SU-DHL-6 (cell line): ENCODE measurements around the gene EXOC4.

Experiments used
- H2AFZ ChIP-seq: fragments of 200-600 bp; sonication (generic); 2 replicates; pipeline ENCODE4 v1.6.1; 2014; ENCODE audit warnings: low read depth, mild to moderate bottlenecking, moderate library complexity, mixed read lengths, antibody characterized with exemption, low read length; ENCODE audit not compliant: severe bottlenecking
- H3F3A ChIP-seq: fragments of 200-600 bp; shearing (Covaris generic); 2 replicates; pipeline ENCODE4 v1.6.0; 2016; ENCODE audit warnings: antibody characterized with exemption, mild to moderate bottlenecking; ENCODE audit not compliant: insufficient read depth
- H3K27ac ChIP-seq: fragments of 200-600 bp; sonication (generic); 2 replicates; pipeline ENCODE4 v1.5.1; 2016; ENCODE audit warnings: low read depth, mild to moderate bottlenecking, low read length, moderate library complexity, mixed read lengths
- H3K27me3 ChIP-seq: fragments of 200-600 bp; sonication (generic), shearing (Covaris generic); 2 replicates; pipeline ENCODE4 v1.6.0; 2014; ENCODE audit warnings: mild to moderate bottlenecking, low read length
- H3K36me3 ChIP-seq: fragments of 200-600 bp; sonication (generic); 2 replicates; pipeline ENCODE4 v1.6.1; 2014; ENCODE audit warnings: mild to moderate bottlenecking, low read length, mixed read lengths
- H3K4me2 ChIP-seq: fragments of 300-600, 200-600 bp; shearing (Covaris generic), sonication (generic); 2 replicates; pipeline ENCODE4 v1.6.0; 2014; ENCODE audit warnings: low read length, low read depth, mild to moderate bottlenecking; ENCODE audit not compliant: poor library complexity, severe bottlenecking
- H3K4me3 ChIP-seq: fragments of 200-600 bp; sonication (generic); 2 replicates; pipeline ENCODE4 v1.5.1; 2014; ENCODE audit warnings: antibody characterized with exemption, low read length, mild to moderate bottlenecking, mixed read lengths; ENCODE audit not compliant: insufficient read depth, poor library complexity, severe bottlenecking
- H3K79me2 ChIP-seq: fragments of 200-600 bp; sonication (generic); 2 replicates; pipeline ENCODE4 v1.6.1; 2014; ENCODE audit warnings: mild to moderate bottlenecking, low read length, moderate library complexity; ENCODE audit not compliant: insufficient read depth
- H3K9ac ChIP-seq: fragments of 200-600 bp; sonication (generic); 2 replicates; pipeline ENCODE4 v1.7.0; 2014; ENCODE audit warnings: mild to moderate bottlenecking, low read length
- H3K9me2 ChIP-seq: fragments of 200-600 bp; sonication (generic); replicated peaks from 2 replicates; pipeline ENCODE4 v1.6.1; 2014; ENCODE audit warnings: low read length; ENCODE audit not compliant: insufficient read depth
- H3K9me3 ChIP-seq: fragments of 200-600 bp; sonication (generic); 2 replicates; pipeline ENCODE4 v1.6.1; 2014; ENCODE audit warnings: low read length, mixed read lengths; ENCODE audit not compliant: insufficient read depth
- H4K20me1 ChIP-seq: fragments of 200-600 bp; sonication (generic); 2 replicates; pipeline ENCODE4 v1.6.1; 2014; ENCODE audit warnings: low read depth, mild to moderate bottlenecking, antibody characterized with exemption, low read length, moderate library complexity, mixed read lengths
- EZH2phosphoT487 ChIP-seq: fragments of 200-600 bp; sonication (generic), shearing (Covaris generic); conservative IDR thresholded peaks from 2 replicates; pipeline ENCODE4 v1.6.1; 2018; ENCODE audit warnings: mild to moderate bottlenecking, antibody characterized with exemption, low read length, moderate library complexity, mixed read lengths
- TF ChIP-seq, protein P1 (sequence below): fragments of 200-600 bp; sonication (generic); IDR thresholded peaks from one replicate; pipeline ENCODE4 v1.5.1; 2017; ENCODE audit warnings: antibody characterized with exemption, mild to moderate bottlenecking, low read length, moderate library complexity; ENCODE audit not compliant: insufficient read depth, poor library complexity, severe bottlenecking

EXOC4 gene

DNA sequence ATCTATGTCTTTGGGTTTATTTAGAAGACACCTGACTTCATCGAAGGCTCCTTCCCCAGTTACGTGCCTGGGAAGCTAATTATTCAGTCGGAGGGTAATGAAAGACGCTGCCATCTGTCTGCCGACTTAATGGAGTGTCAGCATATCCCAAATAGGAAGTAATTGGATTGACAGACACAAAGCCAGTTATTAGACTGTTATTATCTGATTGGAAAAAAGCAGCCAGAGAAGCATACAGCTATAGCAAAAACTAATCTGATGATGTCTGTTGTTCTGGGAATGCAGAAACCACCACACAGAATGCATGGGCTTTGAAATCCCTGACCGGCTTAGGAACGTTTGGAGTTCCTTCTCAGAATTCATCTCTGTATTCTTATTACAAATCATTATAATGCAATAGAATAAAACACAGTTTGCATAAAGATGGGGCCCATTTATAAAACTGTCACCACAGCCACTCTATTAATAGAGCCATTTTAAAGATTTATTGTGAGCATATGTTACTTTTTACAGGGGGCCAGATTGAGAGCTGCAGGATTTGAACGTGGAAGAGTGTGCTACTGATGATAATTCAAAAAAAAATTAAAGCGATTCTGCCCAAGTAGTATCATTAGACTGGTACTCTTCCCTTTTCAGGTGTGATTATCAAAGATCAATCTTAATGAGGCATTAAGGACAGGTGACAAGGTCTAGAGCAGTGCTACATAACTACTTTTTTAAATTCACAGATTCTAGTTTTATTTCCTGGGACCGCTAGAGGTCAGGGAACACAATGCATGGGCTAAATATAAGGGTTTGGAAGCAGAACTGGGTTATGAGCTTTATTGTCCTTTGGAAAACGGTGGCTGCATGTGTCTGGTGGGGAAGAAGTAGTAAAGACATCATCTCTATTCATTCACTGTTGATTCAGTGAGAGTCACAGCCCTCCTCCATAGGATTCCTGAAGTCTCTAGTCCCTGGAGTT, 544.2 kb downstream of the EXOC4 start:
- H3K27ac ChIP-seq: no peak overlapping the region

GRCh38 chr7:133797818-133798520, 545.1 kb downstream of the EXOC4 start:
- Histone ChIP-seq H3K9me2 (no peaks in the 10 kb centered on the region), H4K20me1 (no peaks in the 10 kb centered on the region), H2AFZ (no peak overlapping the region), H3F3A (no peaks in the 10 kb centered on the region), H3K79me2 (no peaks in the 10 kb centered on the region), H3K27ac (no peak overlapping the region), H3K9ac (no peak overlapping the region), H3K36me3 (no peaks in the 10 kb centered on the region), H3K4me3 (no peak overlapping the region), H3K27me3 (no peaks in the 10 kb centered on the region), H3K4me2 (no peak overlapping the region), H3K9me3 (no peaks in the 10 kb centered on the region)
- TF ChIP-seq EZH2phosphoT487: no peak
- TF ChIP-seq, protein P1, sequence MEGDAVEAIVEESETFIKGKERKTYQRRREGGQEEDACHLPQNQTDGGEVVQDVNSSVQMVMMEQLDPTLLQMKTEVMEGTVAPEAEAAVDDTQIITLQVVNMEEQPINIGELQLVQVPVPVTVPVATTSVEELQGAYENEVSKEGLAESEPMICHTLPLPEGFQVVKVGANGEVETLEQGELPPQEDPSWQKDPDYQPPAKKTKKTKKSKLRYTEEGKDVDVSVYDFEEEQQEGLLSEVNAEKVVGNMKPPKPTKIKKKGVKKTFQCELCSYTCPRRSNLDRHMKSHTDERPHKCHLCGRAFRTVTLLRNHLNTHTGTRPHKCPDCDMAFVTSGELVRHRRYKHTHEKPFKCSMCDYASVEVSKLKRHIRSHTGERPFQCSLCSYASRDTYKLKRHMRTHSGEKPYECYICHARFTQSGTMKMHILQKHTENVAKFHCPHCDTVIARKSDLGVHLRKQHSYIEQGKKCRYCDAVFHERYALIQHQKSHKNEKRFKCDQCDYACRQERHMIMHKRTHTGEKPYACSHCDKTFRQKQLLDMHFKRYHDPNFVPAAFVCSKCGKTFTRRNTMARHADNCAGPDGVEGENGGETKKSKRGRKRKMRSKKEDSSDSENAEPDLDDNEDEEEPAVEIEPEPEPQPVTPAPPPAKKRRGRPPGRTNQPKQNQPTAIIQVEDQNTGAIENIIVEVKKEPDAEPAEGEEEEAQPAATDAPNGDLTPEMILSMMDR: no peak

More for the DNA sequence above, 544.2 kb downstream of the EXOC4 start:
- no peaks in the 10 kb centered on the region for H3K79me2 ChIP-seq
- H3K9me2 ChIP-seq: no peaks in the 10 kb centered on the region
- H3K9ac ChIP-seq: no peak overlapping the region
- no peaks in the 10 kb centered on the region for H3K27me3 ChIP-seq
- H3K4me3 ChIP-seq: no peak overlapping the region
- H3K9me3 ChIP-seq: no peaks in the 10 kb centered on the region
- H4K20me1 ChIP-seq: no peaks in the 10 kb centered on the region
- no peak overlapping the region for H3K4me2 ChIP-seq
- H2AFZ ChIP-seq: no peak overlapping the region
- TF ChIP-seq EZH2phosphoT487: no peak
- TF ChIP-seq, protein P1: no peak
- no peaks in the 10 kb centered on the region for H3F3A ChIP-seq
- H3K36me3 ChIP-seq: no peaks in the 10 kb centered on the region

DNA sequence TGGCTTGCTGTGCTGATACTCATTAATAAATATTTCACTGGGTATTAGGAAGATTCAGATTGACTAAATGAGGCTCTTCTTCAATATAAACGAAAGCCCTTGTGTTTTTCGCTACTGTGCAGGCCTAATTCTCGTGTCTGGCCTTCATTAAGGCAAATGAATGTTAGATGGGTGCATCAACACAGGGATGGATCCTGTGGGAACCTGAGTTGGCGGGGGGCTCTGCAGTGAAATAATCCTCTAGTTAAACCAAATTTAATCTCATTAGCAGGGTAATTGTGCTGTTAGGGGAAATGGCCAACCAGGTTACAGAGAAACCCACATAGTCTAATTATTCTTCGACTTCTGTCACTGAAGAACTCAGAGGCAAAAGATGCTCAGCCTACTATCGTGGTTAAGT, 548.5 kb downstream of the EXOC4 start:
- no peak for TF ChIP-seq EZH2phosphoT487
- TF ChIP-seq, protein P1: no peak

More for the DNA sequence above, 548.5 kb downstream of the EXOC4 start:
- Histone ChIP-seq H3K9me3 (no peaks in the 10 kb centered on the region), H4K20me1 (no peaks in the 10 kb centered on the region), H3K4me2 (no peak overlapping the region), H3F3A (no peaks in the 10 kb centered on the region), H2AFZ (no peak overlapping the region), H3K4me3 (no peak overlapping the region), H3K79me2 (no peaks in the 10 kb centered on the region), H3K27ac (no peak overlapping the region), H3K36me3 (no peaks in the 10 kb centered on the region), H3K27me3 (no peaks in the 10 kb centered on the region), H3K9me2 (no peaks in the 10 kb centered on the region), H3K9ac (no peak overlapping the region)
